HepG2 (cell line): ENCODE data around the gene C11orf24. TPM values are rescaled to one million over a fixed set of nuclear protein-coding genes. Genes with fewer than 3 reads are reported as not detected.

ENCODE experiments used
- HDAC2 ChIP-seq: sonication (generic); formaldehyde crosslinking; IDR thresholded peaks from 2 replicates; pipeline ENCODE4 v1.4.0; 2020; ENCODE audit warnings: missing genetic modification reagents
- RBAK ChIP-seq: sonication (generic); formaldehyde crosslinking; IDR thresholded peaks from 2 replicates; pipeline ENCODE4 v1.5.1; 2020; ENCODE audit warnings: mild to moderate bottlenecking, missing genetic modification reagents
- SMAD9 ChIP-seq: sonication (generic); formaldehyde crosslinking; IDR thresholded peaks from 2 replicates; pipeline ENCODE4 v1.5.1; 2020; ENCODE audit warnings: mild to moderate bottlenecking, missing genetic modification reagents
- SP1 ChIP-seq, 2 experiments: fragments of 450-650 bp in 1 of 2; sonication (generic) in 1 of 2; formaldehyde crosslinking in 1 of 2; IDR thresholded peaks; 2 replicates each; pipeline versions ENCODE4 v1.4.0 to v1.6.1; 2016 to 2020; ENCODE audit warnings: missing genetic modification reagents in 1 of 2
- SRSF1 ChIP-seq: fragments of 200-400 bp; formaldehyde crosslinking; optimal IDR thresholded peaks from 2 replicates; pipeline ENCODE3; 2017; ENCODE audit warnings: mild to moderate bottlenecking, low read depth, low read length, moderate library complexity
- TBX3 ChIP-seq: fragments of 450-650 bp; IDR thresholded peaks from 2 replicates; pipeline ENCODE4 v1.6.1; 2017; ENCODE audit warnings: antibody characterized with exemption, mild to moderate bottlenecking, inconsistent platforms, borderline replicate concordance
- XBP1 ChIP-seq: sonication (generic); formaldehyde crosslinking; IDR thresholded peaks from 2 replicates; pipeline ENCODE4 v1.5.0; 2020; ENCODE audit warnings: missing genetic modification reagents
- ZFP41 ChIP-seq: sonication (generic); formaldehyde crosslinking; IDR thresholded peaks from 2 replicates; pipeline ENCODE4 v1.4.0; 2020; ENCODE audit warnings: mild to moderate bottlenecking, missing genetic modification reagents, borderline replicate concordance
- ZFP62 ChIP-seq: sonication (generic); formaldehyde crosslinking; IDR thresholded peaks from 2 replicates; pipeline ENCODE4 v1.4.0; 2020; ENCODE audit warnings: missing genetic modification reagents
- ZMAT3 ChIP-seq: sonication (generic); formaldehyde crosslinking; conservative IDR thresholded peaks from 2 replicates; pipeline ENCODE4 v1.7.0; 2021; ENCODE audit warnings: missing genetic modification reagents
- ZNF17 ChIP-seq: sonication (generic); formaldehyde crosslinking; IDR thresholded peaks from 2 replicates; pipeline ENCODE4 v1.5.0; 2020; ENCODE audit warnings: mild to moderate bottlenecking, missing genetic modification reagents
- ZNF598 ChIP-seq: sonication (generic); formaldehyde crosslinking; IDR thresholded peaks from 2 replicates; pipeline ENCODE4 v1.5.1; 2020; ENCODE audit warnings: mild to moderate bottlenecking, missing genetic modification reagents, borderline replicate concordance
- ZNF615 ChIP-seq: sonication (generic); formaldehyde crosslinking; IDR thresholded peaks from 2 replicates; pipeline ENCODE4 v1.5.0; 2020; ENCODE audit warnings: mild to moderate bottlenecking, missing genetic modification reagents, borderline replicate concordance
- ZNF691 ChIP-seq: sonication (generic); formaldehyde crosslinking; IDR thresholded peaks from 2 replicates; pipeline ENCODE4 v1.4.0; 2020; ENCODE audit warnings: missing genetic modification reagents, low read depth, mild to moderate bottlenecking, borderline replicate concordance
- ZSCAN12 ChIP-seq: sonication (generic); formaldehyde crosslinking; IDR thresholded peaks from 2 replicates; pipeline ENCODE4 v1.9.0; 2021; ENCODE audit warnings: mild to moderate bottlenecking, missing genetic modification reagents
- polyA plus RNA-seq, 8 experiments: library from polyadenylated mRNA; depleted of rRNA in 3 of 8; stranded (reverse) in 7 of 8; unstranded in 1 of 8; fragments of >200 nt; fragmentation: Illumina TruSeq in 4 of 8; extraction: Trizol in 4 of 8; gene quantifications; 2 replicates each; pipeline versions ENCODE4 v1.2.1 to v1.2.3, GENCODE V29; 2011 to 2016; ENCODE audit warnings: low read depth in 4 of 8, missing spikeins in 1 of 8, mixed read lengths in 1 of 8; ENCODE audit not compliant: insufficient read depth in 1 of 8
- total RNA-seq, 5 experiments: library from RNA; depleted of rRNA; stranded (reverse); fragments of >200 nt; fragmentation: Illumina TruSeq; extraction: Trizol; gene quantifications; 2 replicates each; pipeline ENCODE4 v1.2.3, GENCODE V29; 2016; ENCODE audit warnings: low read depth in 1 of 5
- TF ChIP-seq, protein P1 (sequence below): sonication (generic); formaldehyde crosslinking; IDR thresholded peaks from 2 replicates; pipeline ENCODE4 v1.5.1; 2020; ENCODE audit warnings: mild to moderate bottlenecking, missing genetic modification reagents, borderline replicate concordance
- TF ChIP-seq, protein P2 (sequence below): sonication (generic); formaldehyde crosslinking; IDR thresholded peaks from 2 replicates; pipeline ENCODE4 v1.5.0; 2020; ENCODE audit warnings: mild to moderate bottlenecking, missing genetic modification reagents
- TF ChIP-seq, protein P3 (sequence below): IDR thresholded peaks from 2 replicates; pipeline ENCODE4 v1.6.1; 2016; ENCODE audit warnings: mild to moderate bottlenecking

The C11orf24 gene
- total and polyA plus RNA-seq, 2 of the 13 experiments (the other 11 are each of a cell fraction or from before 2014, with no cell fraction given): 52.9 to 55.5 TPM

GRCh38 chr11:68297812-68298658 is 26.3 kb upstream of the C11orf24 start (continued):
- TF ChIP-seq ZNF598 (CRISPR knock-in tag): no peak
- TF ChIP-seq RBAK (CRISPR knock-in tag): no peak
- TF ChIP-seq ZSCAN12: no peak
- TF ChIP-seq ZMAT3 (CRISPR knock-in tag): peak; percentile 87; the same call in 1 of the 2 replicates
- peak; percentile 75 for TF ChIP-seq SRSF1
- no peak for TF ChIP-seq ZFP62 (CRISPR knock-in tag)
- TF ChIP-seq ZNF17 (CRISPR knock-in tag): no peak
- no peak for TF ChIP-seq SP1 (IDR thresholded peaks at IDR 0.05)
- 0 out of 2 replicates have a peak, but pooled peaks have one; percentile 50 for TF ChIP-seq SP1 (CRISPR knock-in tag; IDR thresholded peaks at IDR 0.05)
- TF ChIP-seq ZNF691 (CRISPR knock-in tag): peak; percentile 46; the same call in 1 of the 2 replicates
- TF ChIP-seq HDAC2 (CRISPR knock-in tag): peak; percentile 98
- TF ChIP-seq, protein P1, sequence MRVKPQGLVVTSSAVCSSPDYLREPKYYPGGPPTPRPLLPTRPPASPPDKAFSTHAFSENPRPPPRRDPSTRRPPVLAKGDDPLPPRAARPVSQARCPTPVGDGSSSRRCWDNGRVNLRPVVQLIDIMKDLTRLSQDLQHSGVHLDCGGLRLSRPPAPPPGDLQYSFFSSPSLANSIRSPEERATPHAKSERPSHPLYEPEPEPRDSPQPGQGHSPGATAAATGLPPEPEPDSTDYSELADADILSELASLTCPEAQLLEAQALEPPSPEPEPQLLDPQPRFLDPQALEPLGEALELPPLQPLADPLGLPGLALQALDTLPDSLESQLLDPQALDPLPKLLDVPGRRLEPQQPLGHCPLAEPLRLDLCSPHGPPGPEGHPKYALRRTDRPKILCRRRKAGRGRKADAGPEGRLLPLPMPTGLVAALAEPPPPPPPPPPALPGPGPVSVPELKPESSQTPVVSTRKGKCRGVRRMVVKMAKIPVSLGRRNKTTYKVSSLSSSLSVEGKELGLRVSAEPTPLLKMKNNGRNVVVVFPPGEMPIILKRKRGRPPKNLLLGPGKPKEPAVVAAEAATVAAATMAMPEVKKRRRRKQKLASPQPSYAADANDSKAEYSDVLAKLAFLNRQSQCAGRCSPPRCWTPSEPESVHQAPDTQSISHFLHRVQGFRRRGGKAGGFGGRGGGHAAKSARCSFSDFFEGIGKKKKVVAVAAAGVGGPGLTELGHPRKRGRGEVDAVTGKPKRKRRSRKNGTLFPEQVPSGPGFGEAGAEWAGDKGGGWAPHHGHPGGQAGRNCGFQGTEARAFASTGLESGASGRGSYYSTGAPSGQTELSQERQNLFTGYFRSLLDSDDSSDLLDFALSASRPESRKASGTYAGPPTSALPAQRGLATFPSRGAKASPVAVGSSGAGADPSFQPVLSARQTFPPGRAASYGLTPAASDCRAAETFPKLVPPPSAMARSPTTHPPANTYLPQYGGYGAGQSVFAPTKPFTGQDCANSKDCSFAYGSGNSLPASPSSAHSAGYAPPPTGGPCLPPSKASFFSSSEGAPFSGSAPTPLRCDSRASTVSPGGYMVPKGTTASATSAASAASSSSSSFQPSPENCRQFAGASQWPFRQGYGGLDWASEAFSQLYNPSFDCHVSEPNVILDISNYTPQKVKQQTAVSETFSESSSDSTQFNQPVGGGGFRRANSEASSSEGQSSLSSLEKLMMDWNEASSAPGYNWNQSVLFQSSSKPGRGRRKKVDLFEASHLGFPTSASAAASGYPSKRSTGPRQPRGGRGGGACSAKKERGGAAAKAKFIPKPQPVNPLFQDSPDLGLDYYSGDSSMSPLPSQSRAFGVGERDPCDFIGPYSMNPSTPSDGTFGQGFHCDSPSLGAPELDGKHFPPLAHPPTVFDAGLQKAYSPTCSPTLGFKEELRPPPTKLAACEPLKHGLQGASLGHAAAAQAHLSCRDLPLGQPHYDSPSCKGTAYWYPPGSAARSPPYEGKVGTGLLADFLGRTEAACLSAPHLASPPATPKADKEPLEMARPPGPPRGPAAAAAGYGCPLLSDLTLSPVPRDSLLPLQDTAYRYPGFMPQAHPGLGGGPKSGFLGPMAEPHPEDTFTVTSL (CRISPR knock-in tag): 0 out of 2 replicates have a peak, but pooled peaks have one; percentile 69
- TF ChIP-seq, protein P2, sequence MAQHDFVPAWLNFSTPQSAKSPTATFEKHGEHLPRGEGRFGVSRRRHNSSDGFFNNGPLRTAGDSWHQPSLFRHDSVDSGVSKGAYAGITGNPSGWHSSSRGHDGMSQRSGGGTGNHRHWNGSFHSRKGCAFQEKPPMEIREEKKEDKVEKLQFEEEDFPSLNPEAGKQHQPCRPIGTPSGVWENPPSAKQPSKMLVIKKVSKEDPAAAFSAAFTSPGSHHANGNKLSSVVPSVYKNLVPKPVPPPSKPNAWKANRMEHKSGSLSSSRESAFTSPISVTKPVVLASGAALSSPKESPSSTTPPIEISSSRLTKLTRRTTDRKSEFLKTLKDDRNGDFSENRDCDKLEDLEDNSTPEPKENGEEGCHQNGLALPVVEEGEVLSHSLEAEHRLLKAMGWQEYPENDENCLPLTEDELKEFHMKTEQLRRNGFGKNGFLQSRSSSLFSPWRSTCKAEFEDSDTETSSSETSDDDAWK (CRISPR knock-in tag): no peak
- TF ChIP-seq XBP1 (CRISPR knock-in tag): no peak
- no peak for TF ChIP-seq ZFP41
- TF ChIP-seq SMAD9: no peak; the same call in none of the 2 replicates
- TF ChIP-seq, protein P3, sequence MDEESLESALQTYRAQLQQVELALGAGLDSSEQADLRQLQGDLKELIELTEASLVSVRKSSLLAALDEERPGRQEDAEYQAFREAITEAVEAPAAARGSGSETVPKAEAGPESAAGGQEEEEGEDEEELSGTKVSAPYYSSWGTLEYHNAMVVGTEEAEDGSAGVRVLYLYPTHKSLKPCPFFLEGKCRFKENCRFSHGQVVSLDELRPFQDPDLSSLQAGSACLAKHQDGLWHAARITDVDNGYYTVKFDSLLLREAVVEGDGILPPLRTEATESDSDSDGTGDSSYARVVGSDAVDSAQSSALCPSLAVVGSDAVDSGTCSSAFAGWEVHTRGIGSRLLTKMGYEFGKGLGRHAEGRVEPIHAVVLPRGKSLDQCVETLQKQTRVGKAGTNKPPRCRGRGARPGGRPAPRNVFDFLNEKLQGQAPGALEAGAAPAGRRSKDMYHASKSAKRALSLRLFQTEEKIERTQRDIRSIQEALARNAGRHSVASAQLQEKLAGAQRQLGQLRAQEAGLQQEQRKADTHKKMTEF (CRISPR knock-in tag): peak; percentile 95
- TF ChIP-seq TBX3: peak; percentile 46; the same call in 1 of the 2 replicates
- peak; percentile 54; the same call in 1 of the 2 replicates for TF ChIP-seq ZNF615
